H1 (cell line): ENCODE results near the gene NFX1. TPM values are rescaled to one million over a fixed set of nuclear protein-coding genes. Genes with fewer than 3 reads are reported as not detected.

ENCODE experiments used
- CTCF ChIA-PET: fragments of 300-600 bp; sonication (Branson Sonifier 250); formaldehyde crosslinking; loops from one replicate; lab custom pipeline; 2021; ENCODE audit not compliant: partially characterized antibody; lab: Charles Lee
- POLR2A ChIA-PET: fragments of 300-600 bp; sonication (Branson Sonifier 250); formaldehyde crosslinking; loops from one replicate; lab custom pipeline; 2021; ENCODE audit warnings: inconsistent platforms; ENCODE audit not compliant: partially characterized antibody; lab: Charles Lee
- DNase-seq, 2 experiments: peaks; one replicate each; pipeline versions ENCODE4 v3.0.0 to v3.0.0-alpha.2; 2010 to 2022; ENCODE audit warnings: low spot score in 2 of 2, low read depth in 1 of 2, mixed read lengths in 1 of 2
- FAIRE-seq: peaks from 2 replicates; lab custom pipeline; 2011; peaks lifted over from hg19 to GRCh38; lab: Jason Lieb, UNC
- H2AFZ ChIP-seq: 2 replicates; pipeline ENCODE4 v1.8.1; 2012; ENCODE audit warnings: low read length, inconsistent platforms
- H2AK5ac ChIP-seq: 2 replicates; pipeline ENCODE4 v1.6.1; 2013; ENCODE audit warnings: low read depth, low read length
- H2BK120ac ChIP-seq: replicated peaks from 2 replicates; pipeline ENCODE3; 2013; ENCODE audit warnings: low read depth, low read length, inconsistent platforms
- H2BK12ac ChIP-seq: 2 replicates; pipeline ENCODE4 v1.6.1; 2013; ENCODE audit warnings: low read depth, low read length
- H2BK15ac ChIP-seq: 2 replicates; pipeline ENCODE4 v1.6.1; 2013; ENCODE audit warnings: low read length
- H2BK20ac ChIP-seq: 2 replicates; pipeline ENCODE4 v1.6.1; 2013; ENCODE audit warnings: low read length
- H2BK5ac ChIP-seq: 2 replicates; pipeline ENCODE4 v1.6.1; 2013; ENCODE audit warnings: low read depth, low read length
- H3K14ac ChIP-seq: 2 replicates; pipeline ENCODE4 v1.6.1; 2013; ENCODE audit warnings: inconsistent platforms; ENCODE audit not compliant: insufficient read length
- H3K18ac ChIP-seq: 2 replicates; pipeline ENCODE4 v1.6.1; 2013; ENCODE audit warnings: low read length; ENCODE audit errors: extremely low read depth
- H3K23ac ChIP-seq: 2 replicates; pipeline ENCODE4 v1.6.1; 2013; ENCODE audit warnings: inconsistent platforms; ENCODE audit not compliant: insufficient read length
- H3K23me2 ChIP-seq: 2 replicates; pipeline ENCODE4 v1.6.1; 2013; ENCODE audit warnings: low read depth, low read length
- H3K27ac ChIP-seq: 2 replicates; pipeline ENCODE4 v1.6.1; 2011; ENCODE audit warnings: low read depth, low read length, inconsistent platforms
- H3K27me3 ChIP-seq, 4 experiments: replicated peaks in 1 of 4; 1 replicate in 1 of 4; 2 replicates in 3 of 4; pipeline versions ENCODE4 v1.6.1 to v1.8.1; 2011 to 2013; ENCODE audit warnings: low read length in 3 of 4, mild to moderate bottlenecking in 3 of 4, inconsistent platforms in 2 of 4, mixed read lengths in 2 of 4, moderate library complexity in 1 of 4; ENCODE audit not compliant: control insufficient read depth in 3 of 4, insufficient read depth in 3 of 4; ENCODE audit errors: extremely low read depth in 1 of 4
- H3K36me3 ChIP-seq, 4 experiments: 2 replicates each; pipeline versions ENCODE4 v1.6.1 to v1.8.1; 2011 to 2013; ENCODE audit warnings: mild to moderate bottlenecking in 4 of 4, low read length in 3 of 4, moderate library complexity in 2 of 4, control low read depth in 1 of 4, inconsistent platforms in 1 of 4; ENCODE audit not compliant: insufficient read depth in 4 of 4, control insufficient read depth in 2 of 4
- H3K4ac ChIP-seq: replicated peaks from 2 replicates; pipeline ENCODE3; 2013; ENCODE audit warnings: low read length, low read depth, mixed read lengths, inconsistent platforms; ENCODE audit not compliant: insufficient read length
- H3K4me1 ChIP-seq, 4 experiments: replicated peaks in 1 of 4; 1 replicate in 1 of 4; 2 replicates in 3 of 4; pipeline versions ENCODE4 v1.6.1 to v1.8.1; 2011 to 2013; ENCODE audit warnings: low read length in 3 of 4, inconsistent platforms in 2 of 4, mixed read lengths in 1 of 4; ENCODE audit not compliant: insufficient read depth in 4 of 4, control insufficient read depth in 3 of 4
- H3K4me2 ChIP-seq, 2 experiments: 2 replicates each; pipeline versions ENCODE4 v1.6.1 to v1.8.1; 2011 to 2013; ENCODE audit warnings: low read depth in 2 of 2, low read length in 2 of 2, control low read depth in 1 of 2, inconsistent platforms in 1 of 2, mild to moderate bottlenecking in 1 of 2; ENCODE audit not compliant: insufficient read depth in 1 of 2
- H3K4me3 ChIP-seq, 4 experiments: fragments of 200-600, 300-600 bp in 1 of 4; sonication (generic), shearing (Covaris generic), sonication (Bioruptor Twin) in 1 of 4; 2 replicates each; pipeline versions ENCODE4 v1.5.1 to v1.8.1; 2011 to 2016; ENCODE audit warnings: low read length in 4 of 4, low read depth in 3 of 4, control low read depth in 2 of 4, inconsistent platforms in 2 of 4, mild to moderate bottlenecking in 2 of 4, mixed read lengths in 1 of 4, moderate library complexity in 1 of 4; ENCODE audit not compliant: insufficient read depth in 2 of 4; ENCODE audit errors: extremely low read depth in 1 of 4
- H3K56ac ChIP-seq: replicated peaks from 2 replicates; pipeline ENCODE3; 2013; ENCODE audit warnings: low read depth, mild to moderate bottlenecking, mixed read lengths, low read length, inconsistent platforms; ENCODE audit not compliant: insufficient read length
- H3K79me1 ChIP-seq: 2 replicates; pipeline ENCODE4 v1.6.1; 2013; ENCODE audit warnings: low read depth, low read length, control low read depth
- H3K79me2 ChIP-seq, 2 experiments: 2 replicates each; pipeline versions ENCODE4 v1.6.1 to v1.8.1; 2012 to 2013; ENCODE audit warnings: low read length in 2 of 2, mild to moderate bottlenecking in 2 of 2, inconsistent platforms in 1 of 2; ENCODE audit not compliant: insufficient read depth in 2 of 2, control insufficient read depth in 1 of 2
- H3K9ac ChIP-seq, 4 experiments: replicated peaks in 1 of 4; 1 replicate in 1 of 4; 2 replicates in 3 of 4; pipeline versions ENCODE4 v1.6.1 to v1.8.1; 2011 to 2013; ENCODE audit warnings: low read depth in 3 of 4, low read length in 3 of 4, control low read depth in 2 of 4, mild to moderate bottlenecking in 2 of 4, moderate library complexity in 2 of 4, inconsistent platforms in 1 of 4; ENCODE audit errors: extremely low read depth in 1 of 4
- H3K9me3 ChIP-seq, 2 experiments: 2 replicates each; pipeline versions ENCODE4 v1.6.1 to v1.8.1; 2012 to 2013; ENCODE audit warnings: mild to moderate bottlenecking in 2 of 2, moderate library complexity in 2 of 2, control low read depth in 1 of 2, inconsistent platforms in 1 of 2, low read depth in 1 of 2, low read length in 1 of 2, mixed read lengths in 1 of 2; ENCODE audit not compliant: insufficient read depth in 2 of 2
- H4K20me1 ChIP-seq, 2 experiments: replicated peaks in 1 of 2; 2 replicates each; pipeline versions ENCODE3 to v1.8.1; 2011 to 2013; ENCODE audit warnings: inconsistent platforms in 2 of 2, low read length in 2 of 2, mild to moderate bottlenecking in 1 of 2; ENCODE audit not compliant: insufficient read depth in 2 of 2, control insufficient read depth in 1 of 2
- H4K5ac ChIP-seq: 2 replicates; pipeline ENCODE4 v1.6.1; 2013; ENCODE audit warnings: low read length, low read depth, mixed read lengths, inconsistent platforms; ENCODE audit not compliant: insufficient read length
- H4K8ac ChIP-seq: 2 replicates; pipeline ENCODE4 v1.8.0; 2013; ENCODE audit warnings: mild to moderate bottlenecking, moderate library complexity, low read length, inconsistent platforms; ENCODE audit not compliant: insufficient read depth; ENCODE audit errors: extremely low read depth
- H4K91ac ChIP-seq: replicated peaks from 2 replicates; pipeline ENCODE3; 2013; ENCODE audit warnings: low read length, mixed read lengths, inconsistent platforms; ENCODE audit not compliant: insufficient read length
- WGBS, 2 experiments: shearing (Covaris generic) in 1 of 2; methylation state at CpG; one replicate each; pipeline versions ENCODE4 v1.1.6 to v1.1.7; 2013 to 2015; ENCODE audit warnings: low lambda C conversion rate in 2 of 2, mixed read lengths in 2 of 2, inconsistent platforms in 1 of 2, low coverage in 1 of 2, missing lambda C conversion rate in 1 of 2; ENCODE audit not compliant: insufficient replicate concordance in 2 of 2, insufficient coverage in 1 of 2, insufficient read length in 1 of 2; ENCODE audit errors: extremely low coverage in 1 of 2, missing lambda C conversion rate in 1 of 2; 5-methylcytosine and 5-hydroxymethylcytosine counted together
- polyA plus RNA-seq, 7 experiments: library from polyadenylated mRNA; depleted of rRNA in 3 of 7; stranded (reverse) in 5 of 7; unstranded in 2 of 7; fragments of >200 nt in 5 of 7; fragments of 200-250 nt in 2 of 7; gene quantifications; 1 replicate in 5 of 7; 2 replicates in 1 of 7; 4 replicates in 1 of 7; pipeline versions ENCODE4 v1.2.1 to v1.2.3, GENCODE V29; 2011 to 2013; ENCODE audit warnings: missing spikeins in 2 of 7, mixed read lengths in 2 of 7
- total RNA-seq: library from RNA; stranded (reverse); fragmentation: NEBNext Ultra II Directional; extraction: Animal tissue kit (Norgen Biotek cat#: 25700); gene quantifications from 2 replicates; pipeline ENCODE4 v1.2.1, GENCODE V29; 2021

Gene NFX1
- total and polyA plus RNA-seq, 2 of the 8 experiments (the other 6 are each of a cell fraction or from before 2014, with no cell fraction given): 19.4 to 28.4 TPM

DNA sequence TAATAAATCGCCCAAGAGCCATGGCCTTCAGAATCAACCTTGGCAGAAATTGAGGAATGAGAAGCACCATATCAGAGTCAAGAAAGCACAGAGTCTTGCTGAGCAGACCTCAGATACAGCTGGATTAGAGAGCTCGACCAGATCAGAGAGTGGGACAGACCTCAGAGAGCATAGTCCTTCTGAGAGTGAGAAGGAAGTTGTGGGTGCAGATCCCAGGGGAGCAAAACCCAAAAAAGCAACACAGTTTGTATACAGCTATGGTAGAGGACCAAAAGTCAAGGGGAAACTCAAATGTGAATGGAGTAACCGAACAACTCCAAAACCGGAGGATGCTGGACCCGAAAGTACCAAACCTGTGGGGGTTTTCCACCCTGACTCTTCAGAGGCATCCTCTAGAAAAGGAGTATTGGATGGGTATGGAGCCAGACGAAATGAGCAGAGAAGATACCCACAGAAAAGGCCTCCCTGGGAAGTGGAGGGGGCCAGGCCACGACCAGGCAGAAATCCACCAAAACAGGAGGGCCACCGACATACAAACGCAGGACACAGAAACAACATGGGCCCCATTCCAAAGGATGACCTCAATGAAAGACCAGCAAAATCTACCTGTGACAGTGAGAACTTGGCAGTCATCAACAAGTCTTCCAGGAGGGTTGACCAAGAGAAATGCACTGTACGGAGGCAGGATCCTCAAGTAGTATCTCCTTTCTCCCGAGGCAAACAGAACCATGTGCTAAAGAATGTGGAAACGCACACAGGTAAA is 4.5 kb downstream of the NFX1 start:
- H3K23me2 ChIP-seq: no peaks in the 10 kb centered on the region; the same call in 1 of the 2 replicates
- H3K36me3 ChIP-seq: peaks cover 0 to 51% (median 33%) of the 10 kb centered on the region in 4 experiments; a peak in 6 of 8 replicates
- H3K4me2 ChIP-seq: no peak overlapping the region
- H4K20me1 ChIP-seq: no peaks in the 10 kb centered on the region
- H3K27ac ChIP-seq: no peak overlapping the region
- H2BK20ac ChIP-seq: no peak overlapping the region
- no peak overlapping the region for H4K8ac ChIP-seq
- no peak overlapping the region for H3K23ac ChIP-seq
- no peaks in the 10 kb centered on the region for H3K27me3 ChIP-seq
- no peak for FAIRE-seq
- POLR2A ChIA-PET: no interaction called here
- peaks cover 3% of the 10 kb centered on the region for H3K79me1 ChIP-seq
- H4K91ac ChIP-seq: no peak overlapping the region
- no peak overlapping the region for H3K56ac ChIP-seq
- H2BK12ac ChIP-seq: no peak overlapping the region
- no peak overlapping the region for H3K4me3 ChIP-seq
- peaks cover 0 to 52% of the 10 kb centered on the region in 2 experiments; a peak in 3 of 4 replicates for H3K79me2 ChIP-seq
- CTCF ChIA-PET: no interaction called here
- H3K4ac ChIP-seq: no peak overlapping the region
- no peak overlapping the region for H2BK15ac ChIP-seq
- H3K4me1 ChIP-seq: no peaks in the 10 kb centered on the region; a peak in 1 of 7 replicates
- no peak overlapping the region for H4K5ac ChIP-seq
- no peak overlapping the region for H2BK120ac ChIP-seq
- H3K9ac ChIP-seq: no peak overlapping the region; a peak in 1 of 7 replicates
- no peak overlapping the region for H3K18ac ChIP-seq
- no peak overlapping the region for H3K14ac ChIP-seq
- H2AFZ ChIP-seq: no peak overlapping the region
- no peak overlapping the region for H2BK5ac ChIP-seq
- no peaks in the 10 kb centered on the region for H3K9me3 ChIP-seq
- no peak for DNase-seq
- H2AK5ac ChIP-seq: no peak overlapping the region
- WGBS, 2 experiments: 90% methylated on average over 12 of the region's 12 CpGs; no CpG with 5 or more reads in 1 of the 2 experiments
